Activated CD8-positive, alpha-beta memory T cell treated with anti-CD3 and anti-CD28 coated beads, Interleukin-2, amount 10 ng/mL, durations not matched to agents 7 days and 5 days (primary cell): ENCODE results near the gene ACRBP. TPM values are rescaled to one million over a fixed set of nuclear protein-coding genes. Genes with fewer than 3 reads are reported as not detected.

ENCODE experiments used
- ATAC-seq: fragments of 150-1000 bp; cut with Tn5 transposase; one replicate; pipeline ENCODE4 v1.10.0; 2021; ENCODE audit warnings: moderate library complexity
- CTCF ChIA-PET: fragments of 350-600 bp; sonication (Branson Sonifier 250); formaldehyde crosslinking; loops from one replicate; lab custom pipeline; 2021; ENCODE audit warnings: antibody characterized with exemption; lab: Charles Lee
- DNase-seq: peaks from one replicate; pipeline ENCODE4 v3.0.0-alpha.2; 2020
- H3K27ac Mint-ChIP-seq: one replicate; pipeline ENCODE4 v1.8.0; 2021; ENCODE audit warnings: mild to moderate bottlenecking, mixed read lengths
- H3K27me3 Mint-ChIP-seq: one replicate; pipeline ENCODE4 v1.8.0; 2021; ENCODE audit warnings: mixed read lengths
- H3K36me3 Mint-ChIP-seq: one replicate; pipeline ENCODE4 v1.8.0; 2021; ENCODE audit warnings: mild to moderate bottlenecking, mixed read lengths
- H3K4me1 Mint-ChIP-seq: one replicate; pipeline ENCODE4 v1.8.0; 2021; ENCODE audit warnings: mixed read lengths
- H3K4me3 Mint-ChIP-seq: one replicate; pipeline ENCODE4 v1.8.0; 2021; ENCODE audit warnings: mild to moderate bottlenecking, moderate library complexity, mixed read lengths
- H3K9me3 Mint-ChIP-seq: one replicate; pipeline ENCODE4 v1.8.0; 2022; ENCODE audit warnings: low read depth, mixed read lengths
- total RNA-seq, 2 experiments: library from RNA; stranded (reverse); gene quantifications; one replicate each; pipeline ENCODE4 v1.2.3, GENCODE V29; 2021

Gene ACRBP
- total RNA-seq, 2 experiments from 2014 or later = 1.1 to 2.0 TPM

DNA sequence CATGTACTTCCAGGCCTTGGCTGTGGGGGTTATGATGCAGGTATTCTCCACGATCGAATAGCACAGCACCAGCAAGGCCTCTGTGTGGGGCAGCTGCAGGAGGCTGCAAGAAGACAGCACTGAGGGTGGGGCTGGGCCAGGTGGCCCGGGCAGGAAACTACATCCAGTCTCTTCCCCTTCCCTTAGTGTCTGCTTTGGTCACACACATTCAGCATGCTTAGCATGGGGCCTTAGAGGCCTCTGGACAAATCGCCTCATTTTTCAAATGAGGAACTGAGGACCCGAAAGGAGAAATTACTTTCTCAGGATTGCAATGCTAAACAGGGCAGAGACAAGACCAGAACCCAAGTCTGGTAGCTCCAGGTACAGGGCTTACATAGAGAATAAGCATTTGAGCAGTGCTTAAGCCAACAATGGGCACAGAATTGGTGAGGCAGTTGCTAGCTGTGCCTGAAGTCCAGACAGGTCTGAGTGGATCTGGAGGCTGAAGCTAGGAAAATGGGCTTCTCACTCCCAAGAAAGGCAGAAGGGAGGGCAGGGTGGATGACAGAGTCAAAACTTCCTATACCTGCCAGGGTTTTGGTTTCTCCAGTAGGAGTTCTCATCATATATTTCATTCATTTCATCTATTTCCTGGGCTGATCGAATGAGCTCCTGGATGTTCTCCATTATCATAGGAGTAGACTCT lies 3.5 kb downstream of the ACRBP start:
- DNase-seq (no peak), ATAC-seq (no peak)
- Mint-ChIP-seq H3K27me3 (peaks cover 10% of the 10 kb centered on the region), H3K4me3 (no peak overlapping the region), H3K4me1 (peaks cover 8% of the 10 kb centered on the region), H3K9me3 (peaks cover 14% of the 10 kb centered on the region), H3K36me3 (peaks cover 26% of the 10 kb centered on the region), H3K27ac (no peak overlapping the region)
- CTCF ChIA-PET = interaction anchor here (1.2 to 1.7 kb wide), 2 partner anchors 13 to 23 kb away, joined by 4 to 10 read pairs; no protein-coding TSS in a partner anchor

DNA sequence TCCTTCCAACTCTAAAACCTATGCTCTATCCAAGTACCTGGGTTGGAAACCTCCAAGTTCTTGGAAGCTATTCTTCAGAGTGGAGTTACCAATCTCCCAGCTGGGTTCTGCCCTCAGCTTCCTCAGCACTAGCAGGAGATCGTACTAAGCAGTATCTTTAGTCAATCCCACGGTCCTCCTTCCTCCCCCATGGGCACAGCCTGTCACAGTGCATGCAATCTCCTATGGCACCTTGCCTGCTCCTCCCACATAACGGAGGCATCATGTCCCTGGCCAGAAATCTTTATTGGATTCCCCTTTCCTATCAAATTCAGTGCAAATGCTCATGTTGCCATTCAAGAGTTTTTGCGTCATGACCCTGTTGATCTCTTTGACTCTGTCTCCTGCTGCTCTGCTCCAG lies 6.1 kb downstream of the ACRBP start:
- CTCF ChIA-PET = interaction anchor here (1.0 to 1.1 kb wide), 2 partner anchors 13 to 53 kb away, joined by 3 to 4 read pairs; no protein-coding TSS in a partner anchor
- Mint-ChIP-seq H3K27ac (no peak overlapping the region), H3K4me1 (peaks cover 5% of the 10 kb centered on the region), H3K9me3 (peaks cover 14% of the 10 kb centered on the region), H3K4me3 (no peak overlapping the region), H3K27me3 (peaks cover 10% of the 10 kb centered on the region), H3K36me3 (peaks cover 15% of the 10 kb centered on the region)
- ATAC-seq (no peak), DNase-seq (no peak)

DNA sequence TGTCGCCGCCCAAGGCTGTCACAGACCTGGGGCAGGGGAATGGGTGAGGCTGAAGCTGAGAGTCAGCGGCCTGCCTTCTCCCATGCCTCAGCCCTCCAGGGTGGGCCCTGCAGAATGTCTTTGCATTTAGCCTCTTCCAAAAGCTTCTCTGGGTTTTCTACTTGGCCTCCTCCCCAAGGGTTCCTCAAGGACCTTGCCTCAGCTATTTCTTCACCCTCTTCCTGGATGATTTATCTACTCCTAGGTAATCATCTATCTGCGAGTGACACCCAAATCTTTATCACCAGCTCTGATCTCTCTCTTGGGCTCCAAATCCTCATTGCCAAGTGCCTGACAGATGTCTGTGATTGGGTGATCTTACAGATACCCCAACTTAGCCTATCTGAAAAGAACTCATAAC lies 6.7 kb downstream of the ACRBP start:
- peaks cover 10% of the 10 kb centered on the region for H3K4me1 Mint-ChIP-seq
- ATAC-seq (no peak), DNase-seq (no peak)
- peaks cover 14% of the 10 kb centered on the region for H3K9me3 Mint-ChIP-seq
- no peak overlapping the region for H3K4me3 Mint-ChIP-seq
- CTCF ChIA-PET = interaction anchor here (1.0 to 1.1 kb wide), 2 partner anchors 13 to 52 kb away, joined by 3 to 4 read pairs; no protein-coding TSS in a partner anchor
- peaks cover 10% of the 10 kb centered on the region for H3K27me3 Mint-ChIP-seq
- H3K36me3 Mint-ChIP-seq = peaks cover 15% of the 10 kb centered on the region
- no peak overlapping the region for H3K27ac Mint-ChIP-seq

DNA sequence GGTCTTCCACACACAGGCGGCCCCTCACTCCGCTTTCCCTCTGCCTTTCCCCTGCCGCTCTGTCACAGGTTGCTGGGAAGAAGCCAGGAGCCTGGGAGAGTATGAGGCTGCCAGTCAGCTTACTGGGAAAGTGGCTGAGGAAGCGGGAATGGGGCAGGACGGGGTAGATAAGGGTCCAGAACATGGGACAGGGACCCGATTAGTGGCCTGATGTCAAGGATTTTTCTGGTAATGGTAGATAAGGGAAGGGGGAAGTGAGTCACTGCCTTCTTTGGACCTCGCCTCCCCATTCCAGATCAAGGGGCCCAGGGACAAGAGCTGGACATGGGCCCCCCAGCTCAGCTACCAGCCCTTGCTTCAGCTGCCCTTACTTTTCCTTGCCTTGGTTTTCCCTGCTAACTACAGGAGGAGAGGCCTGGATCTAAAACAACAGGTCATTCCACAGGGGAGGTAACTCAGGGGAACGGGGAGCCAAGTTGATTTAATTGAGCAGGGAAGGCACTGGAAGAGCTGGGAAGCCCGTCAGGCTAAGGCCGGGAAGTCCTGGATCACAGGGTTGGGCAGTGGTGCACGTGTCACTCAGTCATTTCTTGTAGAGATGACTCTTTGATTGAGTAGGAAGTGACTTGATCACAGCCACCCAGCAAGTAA lies 8.0 kb downstream of the ACRBP start:
- DNase-seq (no peak), ATAC-seq (no peak)
- Mint-ChIP-seq H3K4me1 (peaks cover 18% of the 10 kb centered on the region), H3K27ac (no peak overlapping the region), H3K9me3 (peaks cover 9% of the 10 kb centered on the region), H3K4me3 (no peak overlapping the region), H3K27me3 (peaks cover 10% of the 10 kb centered on the region), H3K36me3 (peaks cover 10% of the 10 kb centered on the region)
- CTCF ChIA-PET = no interaction called here

DNA sequence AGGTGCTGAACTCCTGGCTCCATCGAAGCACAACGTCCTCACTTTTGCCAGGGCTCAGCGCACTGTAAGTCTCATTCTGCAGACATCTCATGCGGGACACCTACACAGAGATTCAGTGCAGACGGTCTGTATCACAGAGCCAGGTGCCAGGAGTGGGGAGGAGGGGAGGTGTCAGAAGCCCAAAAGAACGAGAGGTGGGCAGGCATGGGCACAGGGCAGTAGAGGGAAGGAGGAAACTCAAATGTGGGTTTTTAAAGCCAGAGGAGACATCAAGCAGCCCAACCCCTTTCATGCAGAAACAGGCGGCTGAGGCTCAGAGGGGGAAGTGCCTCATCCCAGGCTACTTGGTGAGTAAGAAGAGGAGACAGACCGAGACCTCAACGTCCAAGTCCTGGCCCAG lies 8.9 kb downstream of the ACRBP start:
- CTCF ChIA-PET = no interaction called here
- H3K27ac Mint-ChIP-seq = no peak overlapping the region
- H3K36me3 Mint-ChIP-seq = peaks cover 4% of the 10 kb centered on the region

DNA sequence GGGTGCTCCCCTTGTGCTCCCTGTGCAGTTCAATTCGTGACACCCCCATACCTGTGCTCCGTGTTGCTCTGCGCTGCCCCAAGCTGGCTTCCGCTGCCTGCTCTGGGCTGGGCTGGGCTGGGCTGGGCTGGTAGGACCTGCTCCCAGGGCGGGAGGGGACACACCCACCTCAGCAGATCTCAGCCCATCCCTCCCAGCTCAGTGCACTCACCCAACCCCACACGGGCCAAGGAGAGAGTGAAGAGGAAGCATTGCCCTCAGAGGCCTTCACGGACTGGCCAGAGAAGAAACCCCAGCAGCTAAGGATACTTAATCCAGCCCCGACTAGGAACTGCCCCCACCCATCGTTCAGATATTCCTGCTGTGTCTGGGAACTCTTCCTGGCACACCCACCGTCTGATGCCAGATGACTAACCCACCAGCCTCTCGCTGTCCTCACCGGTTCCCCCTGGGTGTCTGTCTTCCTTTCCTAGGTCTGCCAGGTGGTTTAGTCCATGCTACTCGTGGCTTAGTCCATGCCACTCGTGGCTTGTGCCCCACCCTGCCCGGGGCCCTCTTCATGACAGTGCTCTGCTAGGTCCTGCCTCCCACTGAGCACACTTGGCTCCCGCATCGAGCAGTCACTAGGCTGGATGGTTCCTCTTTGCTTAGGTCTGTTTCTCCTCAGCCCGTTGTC lies 11.2 kb downstream of the ACRBP start, which contains the start of gene LPAR5:
Gene LPAR5 (minus strand): TSS at position 104 of the 676 bp plus-strand sequence. CDS start 14,711 bp downstream, outside the sequence.
- Mint-ChIP-seq H3K9me3 (no peaks in the 10 kb centered on the region), H3K27ac (peak within 1 kb of the TSS; percentile 92), H3K27me3 (no peaks in the 10 kb centered on the region), H3K4me1 (peaks cover 44% of the 10 kb centered on the region), H3K36me3 (peaks cover 4% of the 10 kb centered on the region), H3K4me3 (peak within 1 kb of the TSS; percentile 77)
- peak; percentile 68 for ATAC-seq
- peak; percentile 79 for DNase-seq
- CTCF ChIA-PET = interaction anchor here (1.0 to 2.1 kb wide), 8 partner anchors 14 to 131 kb away, joined by 3 to 8 read pairs (median 4); partner anchors contain the start of genes PTMS and ZNF384

More for the DNA sequence above, 8.9 kb downstream of the ACRBP start:
- Mint-ChIP-seq H3K4me3 (no peak overlapping the region), H3K27me3 (peaks cover 10% of the 10 kb centered on the region), H3K4me1 (peaks cover 21% of the 10 kb centered on the region), H3K9me3 (peaks cover 3% of the 10 kb centered on the region)
- no peak for DNase-seq
- no peak for ATAC-seq

DNA sequence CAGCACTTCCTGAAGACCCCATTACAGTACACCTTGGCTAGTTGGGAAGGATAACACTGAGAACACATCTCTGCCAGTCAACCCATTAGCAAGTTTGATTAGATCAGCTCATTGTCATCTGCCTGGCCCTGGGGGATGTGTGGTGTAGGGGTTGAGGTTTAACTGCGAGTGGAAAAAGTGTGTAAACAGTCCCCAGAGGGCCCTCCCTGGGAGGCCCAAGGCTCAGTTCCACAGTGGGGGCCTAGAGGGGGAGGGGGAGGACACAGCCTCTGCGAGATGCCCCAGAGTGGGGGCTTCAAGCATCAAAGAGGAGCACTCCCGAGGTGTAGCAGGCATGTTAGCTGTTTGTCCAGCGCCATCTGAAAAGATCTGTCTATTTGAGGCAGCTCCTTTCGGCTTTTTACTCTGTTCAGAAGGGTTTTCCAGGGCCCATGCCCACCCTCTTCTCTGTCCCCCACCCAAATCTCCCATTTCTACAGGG lies 11.8 kb downstream of the ACRBP start:
- peaks cover 4% of the 10 kb centered on the region for H3K36me3 Mint-ChIP-seq
- H3K4me1 Mint-ChIP-seq = peaks cover 50% of the 10 kb centered on the region
- peak; percentile 85 for DNase-seq
- ATAC-seq = peak; percentile 75
- CTCF ChIA-PET = interaction anchor here (0.8 to 2.1 kb wide), 11 partner anchors 12 to 190 kb away, joined by 3 to 8 read pairs (median 4); partner anchors contain the start of genes PTMS and ZNF384
- peak overlapping the region; percentile 92 for H3K27ac Mint-ChIP-seq
- peak overlapping the region; percentile 77 for H3K4me3 Mint-ChIP-seq
- no peaks in the 10 kb centered on the region for H3K9me3 Mint-ChIP-seq
- no peaks in the 10 kb centered on the region for H3K27me3 Mint-ChIP-seq

DNA sequence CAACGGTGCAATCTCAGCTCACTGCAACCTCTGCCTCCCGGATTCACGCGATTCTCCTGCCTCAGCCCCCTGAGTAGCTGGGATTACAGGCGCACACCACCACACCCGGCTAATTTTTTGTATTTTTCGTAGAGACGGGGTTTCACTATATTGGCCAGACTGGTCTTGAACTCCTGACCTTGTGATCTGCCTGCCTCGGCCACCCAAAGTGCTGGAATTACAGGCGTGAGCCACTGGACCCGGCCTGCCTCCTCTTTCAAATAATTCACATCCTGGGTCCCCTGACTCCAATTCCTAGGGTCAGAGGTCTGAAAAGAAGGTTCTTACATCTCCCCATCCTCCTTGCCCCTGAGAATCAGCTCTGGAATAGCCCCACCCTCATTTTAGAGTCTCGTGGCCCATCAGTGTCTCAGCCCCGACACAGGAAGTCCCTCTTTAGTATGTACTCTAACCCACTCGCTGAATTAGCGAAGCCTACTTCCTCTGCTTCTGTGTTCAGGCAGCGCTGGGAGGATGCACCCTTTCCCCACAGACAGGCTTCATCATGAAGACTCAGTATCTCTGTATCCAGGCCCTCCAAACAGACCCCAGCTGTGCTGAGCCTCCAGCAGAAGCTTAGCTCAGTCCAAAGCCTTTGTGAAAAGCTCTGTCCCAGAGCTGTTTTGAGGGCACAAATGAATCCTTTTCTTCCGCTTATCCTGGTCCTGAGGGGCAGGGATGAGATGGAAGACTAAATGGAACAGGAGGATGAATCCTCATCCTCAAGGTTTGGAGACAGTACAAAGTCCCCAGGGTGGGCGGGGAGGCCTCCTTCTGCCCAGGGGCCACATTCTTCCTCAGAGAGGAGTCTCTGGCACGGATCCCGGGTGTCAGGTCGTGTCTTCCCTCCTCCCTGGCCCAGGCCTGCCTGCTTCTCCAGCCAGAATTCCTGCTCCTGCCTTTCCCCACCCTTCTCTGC lies 14.9 kb downstream of the ACRBP start:
- Mint-ChIP-seq H3K4me1 (peaks cover 60% of the 10 kb centered on the region), H3K27ac (peak overlapping the region; percentile 99), H3K36me3 (peaks cover 6% of the 10 kb centered on the region), H3K9me3 (no peaks in the 10 kb centered on the region), H3K27me3 (no peaks in the 10 kb centered on the region), H3K4me3 (peak overlapping the region; percentile 80)
- DNase-seq (peak; percentile 78), ATAC-seq (peak; percentile 66)
- CTCF ChIA-PET = interaction anchor here (0.7 to 3.0 kb wide), 8 partner anchors 11 to 134 kb away, joined by 3 to 12 read pairs (median 6); partner anchors contain the start of gene PTMS

DNA sequence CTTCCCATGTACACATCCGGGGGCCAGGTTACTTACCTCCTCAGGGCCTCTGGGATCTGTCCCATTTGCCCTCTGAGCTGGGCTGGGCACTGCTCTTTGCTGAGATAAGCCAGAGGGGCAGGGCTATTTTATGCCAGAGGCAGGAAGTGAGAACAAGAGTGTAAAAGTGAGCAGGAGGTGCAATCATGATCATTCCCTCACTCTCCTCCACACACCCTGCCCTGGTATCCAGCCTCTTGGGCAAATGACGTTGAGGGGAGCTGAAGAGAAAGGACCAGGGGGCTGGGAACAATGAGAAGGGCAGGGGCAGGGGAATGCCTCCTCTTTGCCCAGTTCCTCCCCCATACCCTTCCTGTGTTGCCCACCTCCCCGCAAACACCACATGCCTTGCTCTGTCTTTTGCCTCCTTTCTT lies 15.7 kb downstream of the ACRBP start:
- ATAC-seq (peak; percentile 25), DNase-seq (peak; percentile 54)
- CTCF ChIA-PET = interaction anchor here (0.6 to 3.0 kb wide), 9 partner anchors 11 to 135 kb away, joined by 3 to 12 read pairs (median 6); partner anchors contain the start of gene PTMS
- peak overlapping the region; percentile 99 for H3K27ac Mint-ChIP-seq
- H3K4me1 Mint-ChIP-seq = peaks cover 65% of the 10 kb centered on the region
- no peaks in the 10 kb centered on the region for H3K27me3 Mint-ChIP-seq
- no peaks in the 10 kb centered on the region for H3K9me3 Mint-ChIP-seq
- peak overlapping the region; percentile 80 for H3K4me3 Mint-ChIP-seq
- H3K36me3 Mint-ChIP-seq = peaks cover 7% of the 10 kb centered on the region

DNA sequence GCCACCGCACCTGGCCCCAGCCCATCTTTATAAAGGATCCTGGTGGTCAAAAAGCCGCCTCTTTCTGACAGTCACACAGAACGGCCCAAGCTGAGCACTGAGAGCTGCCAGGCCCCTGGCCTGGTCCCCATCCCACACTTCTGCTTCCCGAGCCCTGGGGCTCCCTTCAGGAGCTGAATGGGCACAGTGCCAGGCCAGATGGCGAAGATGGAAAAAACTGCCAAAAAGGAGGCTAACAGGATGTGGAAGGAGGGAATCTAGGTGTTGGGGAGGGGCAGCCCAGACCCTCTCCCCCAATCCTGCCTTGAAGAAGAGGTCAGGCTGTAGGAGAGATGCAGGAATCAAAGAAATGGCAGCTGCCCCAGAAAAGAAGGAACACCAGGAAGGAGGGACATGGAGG lies 16.5 kb downstream of the ACRBP start:
- H3K9me3 Mint-ChIP-seq = no peaks in the 10 kb centered on the region
- peak overlapping the region; percentile 80 for H3K4me3 Mint-ChIP-seq
- CTCF ChIA-PET = interaction anchor here (0.6 to 3.0 kb wide), 5 partner anchors 10 to 136 kb away, joined by 3 to 12 read pairs (median 6); no protein-coding TSS in a partner anchor
- no peaks in the 10 kb centered on the region for H3K27me3 Mint-ChIP-seq
- H3K27ac Mint-ChIP-seq = peak overlapping the region; percentile 99
- H3K36me3 Mint-ChIP-seq = peaks cover 10% of the 10 kb centered on the region
- peaks cover 61% of the 10 kb centered on the region for H3K4me1 Mint-ChIP-seq
- DNase-seq = no peak
- ATAC-seq = no peak

DNA sequence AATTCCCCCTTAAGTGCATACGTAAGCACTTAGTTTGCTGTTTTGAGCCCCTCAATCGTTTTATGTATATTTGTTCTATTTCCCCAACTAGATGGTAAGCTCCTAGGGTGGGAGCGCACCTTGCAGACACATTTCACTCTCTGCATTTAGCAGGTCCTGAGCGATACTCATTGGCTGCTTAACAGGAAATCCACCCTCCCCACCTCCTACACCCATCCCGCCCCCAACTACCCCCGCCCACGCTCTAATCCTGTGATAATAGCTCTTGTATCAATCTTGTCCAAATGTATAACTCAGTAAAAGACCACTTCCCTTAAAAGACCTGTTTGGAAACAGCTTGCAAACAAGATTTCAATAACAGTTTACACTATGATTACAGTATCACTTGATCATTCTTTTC lies 19.6 kb downstream of the ACRBP start:
- ATAC-seq (peak; percentile 82), DNase-seq (peak; percentile 73)
- peaks cover 49% of the 10 kb centered on the region for H3K4me1 Mint-ChIP-seq
- H3K36me3 Mint-ChIP-seq = peaks cover 13% of the 10 kb centered on the region
- H3K27ac Mint-ChIP-seq = peak overlapping the region; percentile 79
- no peaks in the 10 kb centered on the region for H3K27me3 Mint-ChIP-seq
- CTCF ChIA-PET = interaction anchor here (0.7 to 1.3 kb wide), 12 partner anchors 11 to 245 kb away, joined by 3 to 5 read pairs (median 4); partner anchors contain the start of genes SPSB2 and ZNF384
- peak overlapping the region; percentile 75 for H3K4me3 Mint-ChIP-seq
- no peaks in the 10 kb centered on the region for H3K9me3 Mint-ChIP-seq
